ENCODE results near the gene FAM89B.

- TF ChIP-seq CTCF (IDR thresholded peaks at IDR 0.05; ENCODE audit: low read length): no peak
- no peak for TF ChIP-seq EZH2 (optimal IDR thresholded peaks at IDR 0.05; ENCODE audit: low read depth, low read length)
- TF ChIP-seq EZH2phosphoT487 (IDR thresholded peaks at IDR 0.05; ENCODE audit: low read length): no peak
Measured at GRCh38 chr11:65546217-65546958, 25.9 kb upstream of the FAM89B start.

Data from MM.1S (cell line).